ENCODE measurements around the gene TAF1B.

TAF1B gene

DNA sequence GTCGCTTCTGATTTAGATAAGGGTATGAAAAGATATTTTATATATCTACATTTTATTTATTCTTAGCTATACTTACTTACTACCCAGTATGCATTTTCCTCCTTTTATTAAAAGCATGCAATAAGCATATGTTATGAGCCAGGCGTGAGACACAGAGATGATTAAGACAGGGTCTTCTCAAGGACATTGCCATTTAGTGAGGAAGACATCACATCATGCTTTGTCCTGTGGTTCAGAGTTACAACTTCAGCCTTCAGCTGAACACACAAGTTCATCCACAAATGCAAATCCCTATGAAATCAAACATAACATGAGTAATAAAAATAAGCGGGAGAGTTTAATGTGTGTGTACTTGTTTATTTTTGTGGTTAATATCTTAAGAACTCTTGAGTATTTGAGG lies 138.4 kb downstream of the TAF1B start:
- in situ Hi-C loops (cut with HindIII; ENCODE audit: low sequenced_read_pairs) = no loop called here

DNA sequence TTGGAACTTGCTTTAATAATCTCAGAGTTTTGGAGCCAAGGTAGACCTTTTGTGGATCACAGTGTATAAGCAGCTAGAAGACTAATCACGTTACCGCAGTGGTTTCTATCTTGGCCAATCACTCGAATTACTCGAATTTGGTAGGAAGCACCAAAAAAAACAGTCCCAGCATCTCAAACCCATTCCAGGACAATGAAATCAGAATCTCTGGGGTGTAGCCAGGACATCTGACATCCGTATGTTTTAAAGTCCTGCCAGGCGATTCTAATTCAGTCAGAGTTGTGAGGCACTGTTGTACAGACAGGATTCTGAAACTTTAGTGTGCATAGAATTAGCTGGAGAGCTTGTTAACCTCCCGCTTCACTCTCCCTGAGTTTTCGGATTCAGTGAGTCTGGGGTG lies 139.0 kb downstream of the TAF1B start:
- in situ Hi-C loops (cut with HindIII; ENCODE audit: low sequenced_read_pairs) = no loop called here

DNA sequence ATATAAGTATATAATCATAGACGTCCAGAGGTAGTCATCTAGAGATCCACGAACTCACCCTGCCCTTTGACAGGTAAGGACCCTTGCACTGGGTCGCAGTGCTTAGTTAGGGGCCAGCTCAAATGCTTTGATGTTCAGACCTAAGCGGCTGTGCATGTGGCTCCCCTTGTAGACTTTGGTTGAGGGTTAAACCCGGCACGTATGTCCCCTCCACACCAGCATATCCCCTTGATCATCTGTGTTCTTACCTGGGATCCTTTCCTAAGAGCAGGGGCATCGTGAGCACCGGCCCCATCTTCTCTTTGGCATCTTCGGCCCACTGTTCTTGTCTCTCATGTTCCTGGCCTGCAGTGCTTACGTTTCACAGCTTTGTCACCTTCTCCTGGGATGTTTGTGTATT lies 139.6 kb downstream of the TAF1B start:
- in situ Hi-C loops (cut with HindIII; ENCODE audit: low sequenced_read_pairs) = no loop called here

DNA sequence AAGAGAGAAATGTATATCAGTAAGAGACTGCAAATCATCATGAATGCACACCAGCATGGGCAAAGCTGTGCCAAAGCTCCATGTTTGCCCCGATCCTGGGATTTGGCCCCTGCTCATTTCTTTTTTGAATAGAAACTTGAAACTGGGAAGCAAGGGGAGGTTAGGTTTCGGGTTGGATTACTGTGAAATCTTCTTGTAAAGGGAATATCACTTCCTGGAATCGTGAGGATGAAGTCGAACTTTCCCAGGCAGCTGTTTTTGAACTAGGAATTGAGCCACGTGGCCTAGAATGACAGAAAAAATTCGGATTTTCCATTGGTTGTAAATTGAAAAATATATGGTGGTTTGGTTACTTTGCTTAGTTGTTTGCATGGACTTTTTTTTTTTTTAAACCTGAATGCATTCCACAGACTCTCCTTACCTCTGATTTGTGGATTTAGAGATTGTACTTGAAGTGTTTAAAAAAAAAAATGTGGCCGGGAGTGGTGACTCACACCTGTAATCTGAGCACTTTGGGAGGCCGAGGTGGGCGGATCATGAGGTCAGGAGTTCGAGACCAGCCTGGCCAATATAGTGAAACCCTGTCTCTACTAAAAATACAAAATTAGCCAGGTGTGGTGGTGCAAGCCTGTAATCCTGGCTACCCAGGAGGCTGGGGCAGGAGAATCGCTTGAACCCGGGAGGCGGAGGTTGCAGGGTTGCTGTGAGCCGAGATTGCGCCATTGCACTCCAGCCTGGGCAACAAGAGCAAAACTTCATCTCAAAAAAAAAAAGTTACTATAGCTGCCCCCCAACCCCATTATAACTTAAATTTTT lies 140.3 kb downstream of the TAF1B start:
- in situ Hi-C loops (cut with HindIII; ENCODE audit: low sequenced_read_pairs) = no loop called here
